ENCODE data around the gene KRT74. TPM values are rescaled to one million over a fixed set of nuclear protein-coding genes. Genes with fewer than 3 reads are reported as not detected.

Gene KRT74
- total RNA-seq, 1 experiment from 2014 or later, result not detected

DNA sequence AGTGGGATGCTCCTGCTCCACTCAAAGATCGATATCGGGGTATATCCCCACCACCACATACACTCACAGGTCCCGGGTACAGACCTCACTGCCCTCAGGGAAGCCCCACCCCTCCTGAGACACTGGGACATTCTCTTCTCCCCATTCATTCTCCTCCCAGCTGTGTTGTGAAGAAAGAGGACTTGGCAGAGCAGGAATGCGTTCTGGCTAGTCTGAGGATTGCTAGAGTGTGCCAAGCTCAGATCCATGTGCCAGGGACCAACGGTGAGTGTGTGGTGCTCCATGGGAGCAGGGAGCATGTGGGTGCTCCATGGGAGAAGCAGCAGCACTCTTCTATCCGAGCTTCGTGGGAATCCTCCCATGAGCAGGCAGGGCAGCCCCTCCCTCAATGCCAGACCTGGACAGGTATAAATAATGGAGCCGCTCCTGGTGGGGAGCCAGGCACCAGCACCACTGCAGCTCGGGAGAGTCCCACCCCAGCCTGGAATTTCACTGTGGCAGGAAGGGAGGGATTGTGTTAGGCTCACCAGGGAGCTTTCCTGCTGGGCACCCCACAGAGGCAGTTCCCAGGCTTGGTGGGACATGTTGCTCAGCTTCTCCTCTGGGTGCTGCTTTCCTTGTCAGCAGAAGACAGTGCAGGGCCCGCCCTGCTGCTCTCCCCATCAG, 51.2 kb downstream of the KRT74 start:
- DNase-seq (ENCODE audit: low read depth, low spot score) (no peak), ATAC-seq (no peak)
- Histone ChIP-seq H3K4me3 (ENCODE audit: low read depth in 2 of 2, low read length in 2 of 2) (no peak overlapping the region), H3K27ac (ENCODE audit: low read length) (no peak overlapping the region), H3K27me3 (ENCODE audit: control insufficient read depth, insufficient read depth, low read length) (no peaks in the 10 kb centered on the region), H3K36me3 (ENCODE audit: control insufficient read depth, insufficient read depth, low read length) (no peaks in the 10 kb centered on the region), H3K9me3 (ENCODE audit: control insufficient read depth, insufficient read depth, low read depth, low read length) (no peaks in the 10 kb centered on the region), H3K4me1 (ENCODE audit: control insufficient read depth, insufficient read depth, low read length) (peaks cover 8% of the 10 kb centered on the region; the same call in 1 of the 2 replicates)
- TF ChIP-seq, protein P1, sequence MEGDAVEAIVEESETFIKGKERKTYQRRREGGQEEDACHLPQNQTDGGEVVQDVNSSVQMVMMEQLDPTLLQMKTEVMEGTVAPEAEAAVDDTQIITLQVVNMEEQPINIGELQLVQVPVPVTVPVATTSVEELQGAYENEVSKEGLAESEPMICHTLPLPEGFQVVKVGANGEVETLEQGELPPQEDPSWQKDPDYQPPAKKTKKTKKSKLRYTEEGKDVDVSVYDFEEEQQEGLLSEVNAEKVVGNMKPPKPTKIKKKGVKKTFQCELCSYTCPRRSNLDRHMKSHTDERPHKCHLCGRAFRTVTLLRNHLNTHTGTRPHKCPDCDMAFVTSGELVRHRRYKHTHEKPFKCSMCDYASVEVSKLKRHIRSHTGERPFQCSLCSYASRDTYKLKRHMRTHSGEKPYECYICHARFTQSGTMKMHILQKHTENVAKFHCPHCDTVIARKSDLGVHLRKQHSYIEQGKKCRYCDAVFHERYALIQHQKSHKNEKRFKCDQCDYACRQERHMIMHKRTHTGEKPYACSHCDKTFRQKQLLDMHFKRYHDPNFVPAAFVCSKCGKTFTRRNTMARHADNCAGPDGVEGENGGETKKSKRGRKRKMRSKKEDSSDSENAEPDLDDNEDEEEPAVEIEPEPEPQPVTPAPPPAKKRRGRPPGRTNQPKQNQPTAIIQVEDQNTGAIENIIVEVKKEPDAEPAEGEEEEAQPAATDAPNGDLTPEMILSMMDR (IDR thresholded peaks at IDR 0.05), result no peak
- TF ChIP-seq, protein P2, sequence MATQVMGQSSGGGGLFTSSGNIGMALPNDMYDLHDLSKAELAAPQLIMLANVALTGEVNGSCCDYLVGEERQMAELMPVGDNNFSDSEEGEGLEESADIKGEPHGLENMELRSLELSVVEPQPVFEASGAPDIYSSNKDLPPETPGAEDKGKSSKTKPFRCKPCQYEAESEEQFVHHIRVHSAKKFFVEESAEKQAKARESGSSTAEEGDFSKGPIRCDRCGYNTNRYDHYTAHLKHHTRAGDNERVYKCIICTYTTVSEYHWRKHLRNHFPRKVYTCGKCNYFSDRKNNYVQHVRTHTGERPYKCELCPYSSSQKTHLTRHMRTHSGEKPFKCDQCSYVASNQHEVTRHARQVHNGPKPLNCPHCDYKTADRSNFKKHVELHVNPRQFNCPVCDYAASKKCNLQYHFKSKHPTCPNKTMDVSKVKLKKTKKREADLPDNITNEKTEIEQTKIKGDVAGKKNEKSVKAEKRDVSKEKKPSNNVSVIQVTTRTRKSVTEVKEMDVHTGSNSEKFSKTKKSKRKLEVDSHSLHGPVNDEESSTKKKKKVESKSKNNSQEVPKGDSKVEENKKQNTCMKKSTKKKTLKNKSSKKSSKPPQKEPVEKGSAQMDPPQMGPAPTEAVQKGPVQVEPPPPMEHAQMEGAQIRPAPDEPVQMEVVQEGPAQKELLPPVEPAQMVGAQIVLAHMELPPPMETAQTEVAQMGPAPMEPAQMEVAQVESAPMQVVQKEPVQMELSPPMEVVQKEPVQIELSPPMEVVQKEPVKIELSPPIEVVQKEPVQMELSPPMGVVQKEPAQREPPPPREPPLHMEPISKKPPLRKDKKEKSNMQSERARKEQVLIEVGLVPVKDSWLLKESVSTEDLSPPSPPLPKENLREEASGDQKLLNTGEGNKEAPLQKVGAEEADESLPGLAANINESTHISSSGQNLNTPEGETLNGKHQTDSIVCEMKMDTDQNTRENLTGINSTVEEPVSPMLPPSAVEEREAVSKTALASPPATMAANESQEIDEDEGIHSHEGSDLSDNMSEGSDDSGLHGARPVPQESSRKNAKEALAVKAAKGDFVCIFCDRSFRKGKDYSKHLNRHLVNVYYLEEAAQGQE (IDR thresholded peaks at IDR 0.05; ENCODE audit: insufficient read depth in 1 of 2, low read depth in 2 of 2, low read length in 1 of 2), result no peak
- TF ChIP-seq POLR2AphosphoS5 (IDR thresholded peaks at IDR 0.05; ENCODE audit: low read depth, low read length) (no peak), TCF7L2 (IDR thresholded peaks at IDR 0.05; ENCODE audit: low read depth, low read length) (no peak), SIN3A (IDR thresholded peaks at IDR 0.05; ENCODE audit: borderline replicate concordance, insufficient read depth, low read depth, low read length) (no peak)
- BruUV-seq (replicated peaks), result no TSS peak
- CTCF ChIA-PET, result interaction anchor here (0.5 kb wide), 1 partner anchor 11 kb away, joined by 5 read pairs; no protein-coding TSS in a partner anchor
- in situ Hi-C loops (cut with HindIII; ENCODE audit: low pct_unique_long_range_greater_than_20kb, low sequenced_read_pairs) (no loop called here), intact Hi-C loops (cut with micrococcal nuclease; ENCODE audit: unreplicated experiment) (no loop called here)
- POLR2A ChIA-PET, result no interaction called here

DNA sequence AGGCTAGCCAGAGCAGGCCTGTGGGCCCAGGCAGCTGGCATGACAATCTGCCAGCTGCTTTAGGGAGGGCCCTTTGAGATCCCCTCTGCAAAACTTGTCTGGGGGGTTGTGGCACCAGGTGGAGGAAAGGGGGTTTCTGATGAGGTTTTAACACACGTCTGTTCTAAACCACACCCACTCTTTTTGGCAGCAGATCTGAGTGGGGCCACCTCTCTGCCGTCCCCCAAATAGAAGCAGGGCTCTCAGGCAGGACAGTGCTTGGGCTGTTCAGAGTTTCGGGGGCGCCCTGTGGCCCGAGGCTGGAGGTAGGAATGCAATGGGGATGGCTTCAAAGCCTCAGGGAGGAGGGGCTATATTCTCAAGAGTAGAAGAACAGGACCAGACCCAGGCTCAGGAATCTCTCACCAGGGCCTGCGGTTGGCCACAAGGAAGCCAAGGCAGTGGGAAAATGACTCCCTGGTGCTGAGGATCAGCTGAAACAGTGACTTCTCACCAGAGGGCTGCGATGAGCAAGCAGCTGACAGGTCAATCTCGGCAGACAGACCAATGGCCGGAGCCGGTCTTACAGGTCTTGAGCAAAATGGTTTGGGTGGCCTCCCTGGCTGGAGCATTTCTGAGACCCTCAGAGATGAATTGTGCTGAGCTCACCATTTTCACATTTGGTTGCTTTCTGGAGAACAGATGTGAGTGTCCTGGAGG, 51.9 kb downstream of the KRT74 start:
- no peak overlapping the region for H3K4me3 ChIP-seq (ENCODE audit: low read depth in 2 of 2, low read length in 2 of 2)
- in situ Hi-C loops (cut with HindIII; ENCODE audit: low pct_unique_long_range_greater_than_20kb, low sequenced_read_pairs), result no loop called here
- TF ChIP-seq, protein P1 (IDR thresholded peaks at IDR 0.05), result no peak
- TF ChIP-seq, protein P2 (IDR thresholded peaks at IDR 0.05; ENCODE audit: insufficient read depth in 1 of 2, low read depth in 2 of 2, low read length in 1 of 2), result no peak
- no peak for TF ChIP-seq SIN3A (IDR thresholded peaks at IDR 0.05; ENCODE audit: borderline replicate concordance, insufficient read depth, low read depth, low read length)
- TF ChIP-seq TCF7L2 (IDR thresholded peaks at IDR 0.05; ENCODE audit: low read depth, low read length), result no peak
- TF ChIP-seq POLR2AphosphoS5 (IDR thresholded peaks at IDR 0.05; ENCODE audit: low read depth, low read length), result no peak
- no peak overlapping the region for H3K27ac ChIP-seq (ENCODE audit: low read length)
- intact Hi-C loops (cut with micrococcal nuclease; ENCODE audit: unreplicated experiment), result no loop called here
- no TSS peak for BruUV-seq (replicated peaks)
- no peak for DNase-seq (ENCODE audit: low read depth, low spot score)
- ChIA-PET POLR2A (no interaction called here), CTCF (no interaction called here)
- H3K27me3 ChIP-seq (ENCODE audit: control insufficient read depth, insufficient read depth, low read length), result no peaks in the 10 kb centered on the region
- no peak for ATAC-seq
- H3K9me3 ChIP-seq (ENCODE audit: control insufficient read depth, insufficient read depth, low read depth, low read length), result no peaks in the 10 kb centered on the region
- no peaks in the 10 kb centered on the region for H3K36me3 ChIP-seq (ENCODE audit: control insufficient read depth, insufficient read depth, low read length)
- peaks cover 8% of the 10 kb centered on the region; the same call in 1 of the 2 replicates for H3K4me1 ChIP-seq (ENCODE audit: control insufficient read depth, insufficient read depth, low read length)
